HG03378 (cell line): ENCODE data around the gene BRD7.

Experiments used
- ATAC-seq: cut with Tn5 transposase; IDR thresholded peaks from one replicate; pipeline ENCODE4 v1.9.1; 2021; ENCODE audit warnings: mild to moderate bottlenecking, moderate library complexity; ENCODE audit not compliant: unreplicated experiment

The BRD7 gene

DNA sequence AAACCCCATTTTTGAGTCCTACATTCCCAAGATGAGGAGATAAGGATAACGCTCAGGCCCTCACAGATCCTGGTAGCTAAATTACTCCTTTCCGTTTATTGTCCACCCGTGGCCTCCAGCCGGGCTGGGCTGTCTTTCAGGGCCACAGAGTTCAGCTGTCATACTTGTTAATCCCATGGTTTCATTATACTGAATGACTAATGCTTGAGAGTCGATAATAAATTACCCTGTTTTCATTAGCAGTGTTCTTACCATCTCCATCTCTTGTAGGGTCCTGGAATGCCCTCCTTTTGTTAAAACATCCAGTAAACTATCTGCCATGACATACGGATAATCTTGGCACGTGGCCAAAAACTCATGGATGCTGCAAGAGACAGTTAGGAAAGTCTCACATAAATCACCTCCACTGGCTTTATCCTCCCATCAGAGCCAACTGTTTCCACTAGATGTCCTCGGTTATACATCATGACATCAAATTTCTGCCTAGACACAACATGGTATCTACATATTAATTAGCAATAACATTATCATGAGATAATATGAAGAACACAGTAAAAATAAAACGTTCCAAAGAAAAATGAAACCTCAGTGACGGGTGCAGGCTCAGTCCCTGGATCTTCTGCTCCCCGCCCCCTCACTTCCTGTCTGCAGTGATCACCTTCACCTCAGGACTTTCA is 45.3 kb downstream of the BRD7 start:
- no peak for ATAC-seq

GRCh38 chr16:50322333-50322732 is 46.5 kb downstream of the BRD7 start:
- ATAC-seq: no peak

- no peak for ATAC-seq
Measured at GRCh38 chr16:50320310-50320709, 48.5 kb downstream of the BRD7 start.

DNA sequence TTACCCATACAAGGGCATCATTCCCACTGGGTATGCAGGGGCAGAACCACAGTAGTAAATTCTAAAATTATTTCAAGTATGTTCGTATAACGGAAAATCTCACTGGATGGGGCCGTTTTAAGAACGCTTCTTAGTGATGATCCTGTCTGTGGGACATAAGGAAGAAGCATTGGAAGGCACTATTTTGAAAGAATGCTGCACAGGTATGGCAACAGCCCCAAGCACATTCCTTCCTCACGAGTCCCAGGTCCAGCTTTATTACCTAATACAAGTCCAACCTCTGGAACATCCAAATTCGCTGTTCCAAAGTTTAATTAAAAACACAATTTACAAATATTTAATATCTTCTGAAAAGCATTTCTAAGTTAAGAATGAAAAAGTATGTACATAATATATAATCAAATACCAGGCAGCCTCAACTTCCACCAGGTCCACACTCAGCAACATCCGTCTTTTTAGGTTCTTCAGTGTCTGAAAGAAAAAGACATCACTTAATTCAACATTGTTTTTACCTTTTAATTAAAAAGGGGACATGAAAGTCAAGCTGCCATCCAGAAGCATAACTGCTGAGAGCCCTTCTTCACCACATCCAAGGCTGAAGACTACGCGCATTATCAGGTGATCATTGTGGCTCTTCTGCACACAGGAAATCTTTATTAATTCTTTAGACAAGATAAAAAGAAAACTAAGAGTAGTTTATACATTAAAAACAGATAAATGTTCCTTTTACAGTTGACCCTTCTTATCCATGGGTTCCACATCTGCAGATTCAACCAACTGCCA is 49.8 kb downstream of the BRD7 start:
- no peak for ATAC-seq

DNA sequence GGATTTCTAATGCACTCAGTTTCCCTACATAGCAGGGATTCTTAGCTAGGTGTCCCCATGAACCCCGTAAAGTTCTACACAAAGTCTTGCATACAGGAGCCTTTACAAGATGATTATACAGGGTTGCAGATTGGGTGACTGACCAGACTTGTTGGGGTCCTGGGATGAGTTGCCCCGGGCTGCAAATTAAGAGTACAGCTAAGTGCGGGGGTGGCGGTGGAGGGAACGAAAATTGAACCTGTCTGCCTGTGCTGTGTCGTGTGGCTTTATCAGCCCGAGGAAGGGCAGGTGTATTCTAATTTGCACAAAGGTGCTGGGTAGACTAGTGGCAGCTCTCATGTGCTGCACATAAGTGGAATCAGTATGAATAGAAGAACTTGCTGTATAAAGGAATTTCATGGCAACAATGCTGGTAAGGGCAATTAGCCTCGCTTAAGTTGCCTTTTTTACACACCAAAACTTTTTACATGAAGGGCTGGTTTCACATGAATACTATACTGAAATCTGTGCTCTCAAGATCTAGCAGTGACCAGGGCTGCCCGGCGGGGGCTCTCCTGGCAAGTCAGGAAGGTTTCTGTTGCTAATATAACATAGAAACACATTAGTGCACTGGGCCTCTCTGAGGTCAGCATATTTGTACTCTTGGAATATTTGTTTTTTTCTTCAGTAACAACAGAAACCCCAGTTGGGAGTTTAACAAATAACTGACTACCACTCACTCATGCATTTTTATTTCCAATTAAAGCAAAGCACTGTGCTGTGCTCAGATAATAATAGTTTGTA is 51.7 kb downstream of the BRD7 start:
- ATAC-seq: no peak

- no peak for ATAC-seq
Measured at GRCh38 chr16:50316102-50316847, 52.5 kb downstream of the BRD7 start.

DNA sequence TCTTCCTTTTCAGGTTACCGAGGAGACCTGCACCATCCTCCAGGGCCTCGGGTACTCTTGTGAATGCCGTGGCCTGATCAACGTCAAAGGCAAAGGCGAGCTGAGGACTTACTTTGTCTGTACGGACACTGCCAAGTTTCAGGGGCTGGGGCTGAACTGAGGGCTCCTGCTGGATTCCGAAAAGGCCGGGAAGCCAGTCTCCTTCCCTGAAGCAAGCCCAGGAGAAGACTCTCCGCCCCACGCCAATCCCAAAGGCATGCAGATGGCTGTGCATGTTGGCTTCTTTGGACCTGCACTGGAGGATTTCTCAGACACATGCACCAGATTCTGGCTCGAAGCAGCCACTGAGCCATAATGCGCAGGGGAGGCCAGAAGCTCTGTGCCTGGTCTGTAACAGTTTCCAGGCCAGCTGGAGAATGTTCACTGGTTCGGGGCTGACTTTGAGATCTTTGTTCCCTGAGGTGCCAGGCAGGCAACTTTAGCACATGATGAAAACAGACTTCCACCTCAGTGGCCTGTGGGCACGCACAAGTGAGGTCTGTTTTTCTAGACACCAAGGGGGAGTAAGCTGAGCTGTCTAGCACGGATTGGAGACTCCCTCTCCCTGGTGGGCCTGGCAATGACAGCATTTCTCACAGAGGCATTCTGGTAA is 53.3 kb downstream of the BRD7 start:
- no peak for ATAC-seq

GRCh38 chr16:50314665-50315064 is 54.1 kb downstream of the BRD7 start:
- ATAC-seq: no peak

GRCh38 chr16:50313596-50314478 is 55.0 kb downstream of the BRD7 start:
- no peak for ATAC-seq

- ATAC-seq: no peak
Measured at GRCh38 chr16:50311891-50312501, 56.8 kb downstream of the BRD7 start.

GRCh38 chr16:50311134-50311528 is 57.7 kb downstream of the BRD7 start:
- no peak for ATAC-seq

GRCh38 chr16:50310308-50311133 is 58.3 kb downstream of the BRD7 start:
- no peak for ATAC-seq

DNA sequence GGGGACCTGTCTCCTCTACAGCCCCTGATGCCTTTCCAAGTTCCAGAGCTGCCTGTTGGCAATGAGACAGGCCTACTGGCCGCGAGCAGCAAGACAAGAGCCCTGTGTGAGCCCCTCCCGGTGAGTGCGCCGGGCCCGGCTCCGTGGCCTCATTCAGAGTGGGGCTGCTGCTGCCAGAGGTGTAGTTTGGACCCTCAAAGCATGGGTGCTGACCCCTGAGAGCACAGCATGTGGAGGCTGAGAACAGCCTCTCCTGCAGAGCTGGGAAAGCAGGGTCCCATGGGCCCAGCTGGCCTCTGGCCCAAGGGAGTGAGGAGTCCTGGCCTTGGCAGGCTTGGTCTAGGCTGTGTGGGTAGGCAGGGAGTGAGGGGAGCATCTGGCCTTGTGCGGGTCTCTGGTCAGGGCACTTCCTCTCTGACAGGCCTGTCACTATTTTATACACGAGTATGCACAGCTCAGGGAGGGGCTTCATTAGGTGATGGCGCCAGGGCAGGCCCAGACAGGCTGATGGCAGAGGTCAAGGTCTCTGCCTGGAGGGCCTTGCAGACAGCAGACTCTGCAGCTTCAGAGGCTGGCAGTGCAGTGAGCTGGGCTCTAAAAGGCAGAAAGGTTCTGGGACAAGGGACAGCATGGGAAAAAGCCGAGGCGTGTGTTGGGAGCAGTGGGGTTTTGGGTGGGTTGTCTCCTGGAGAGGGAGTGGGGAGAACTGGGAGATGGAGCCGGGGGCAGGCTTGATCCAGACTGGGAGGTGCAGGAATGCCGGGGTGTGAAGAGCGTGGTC is 59.1 kb downstream of the BRD7 start:
- no peak for ATAC-seq

DNA sequence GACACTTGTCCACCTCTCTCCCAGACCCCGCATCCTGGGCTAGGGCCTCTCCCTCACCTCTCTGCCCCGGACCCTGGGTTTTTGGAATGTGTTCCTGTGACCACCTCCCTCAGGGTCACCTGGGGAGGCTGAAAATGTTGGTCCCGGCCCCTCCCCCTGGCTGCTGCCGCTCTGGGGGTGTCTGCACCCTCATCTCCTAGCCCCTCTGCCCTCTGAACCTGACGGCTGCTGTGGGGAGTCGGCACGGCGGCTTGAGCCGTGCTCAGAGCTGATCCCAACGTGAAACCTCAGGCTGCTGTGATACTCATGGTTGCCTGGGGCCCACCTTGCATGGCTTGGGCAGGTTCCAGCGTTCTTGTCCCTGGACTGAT is 59.6 kb downstream of the BRD7 start:
- no peak for ATAC-seq

- ATAC-seq: no peak
Measured at GRCh38 chr16:50308237-50308965, 60.4 kb downstream of the BRD7 start.

DNA sequence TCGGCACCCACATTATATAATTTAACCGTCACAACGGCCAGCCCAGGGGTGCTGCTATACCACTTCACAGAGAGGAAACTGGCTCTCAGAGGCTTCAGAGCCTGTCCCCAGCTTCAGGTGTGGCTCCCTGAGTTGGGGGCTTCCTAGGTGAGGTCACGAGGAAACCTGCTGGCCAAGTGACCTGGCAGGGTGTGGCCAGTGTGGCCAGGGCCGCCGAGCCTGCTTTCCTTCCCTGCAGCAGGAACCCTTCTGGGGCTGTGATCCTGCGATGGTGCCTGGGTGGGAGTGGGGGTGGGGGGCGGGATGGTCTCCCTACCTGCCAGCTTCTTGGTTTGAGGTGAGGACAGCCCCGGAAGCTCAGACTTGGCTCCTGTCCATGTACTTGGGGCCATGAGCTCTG is 62.5 kb downstream of the BRD7 start:
- ATAC-seq: no peak
